GM18873 (cell line): ENCODE results near the gene PTPRD.

ENCODE experiments used
- ATAC-seq: cut with Tn5 transposase; IDR thresholded peaks from one replicate; pipeline ENCODE4 v1.9.1; 2021; ENCODE audit warnings: mild to moderate bottlenecking, moderate library complexity, moderate number of reproducible peaks; ENCODE audit not compliant: unreplicated experiment, low FRiP score

Gene PTPRD

DNA sequence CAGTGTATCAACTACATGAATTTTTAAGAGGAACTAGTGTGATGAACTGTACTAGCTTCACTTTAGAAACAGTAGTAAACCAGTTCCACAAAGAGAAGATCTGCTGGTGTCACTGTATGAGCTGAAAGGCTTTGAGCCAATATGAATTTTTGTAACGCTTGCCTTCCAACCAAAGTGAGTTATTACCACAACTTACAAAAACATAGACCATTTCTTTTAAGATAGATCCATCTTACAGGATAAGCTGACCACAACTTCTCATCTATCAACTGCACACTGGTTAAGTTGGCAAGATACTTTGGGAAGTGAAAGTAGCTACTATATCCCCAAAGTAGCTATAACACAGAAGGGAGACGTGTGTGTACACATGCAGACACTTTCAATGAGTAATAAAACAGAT is 1963.6 kb downstream of the PTPRD start:
- no peak for ATAC-seq

DNA sequence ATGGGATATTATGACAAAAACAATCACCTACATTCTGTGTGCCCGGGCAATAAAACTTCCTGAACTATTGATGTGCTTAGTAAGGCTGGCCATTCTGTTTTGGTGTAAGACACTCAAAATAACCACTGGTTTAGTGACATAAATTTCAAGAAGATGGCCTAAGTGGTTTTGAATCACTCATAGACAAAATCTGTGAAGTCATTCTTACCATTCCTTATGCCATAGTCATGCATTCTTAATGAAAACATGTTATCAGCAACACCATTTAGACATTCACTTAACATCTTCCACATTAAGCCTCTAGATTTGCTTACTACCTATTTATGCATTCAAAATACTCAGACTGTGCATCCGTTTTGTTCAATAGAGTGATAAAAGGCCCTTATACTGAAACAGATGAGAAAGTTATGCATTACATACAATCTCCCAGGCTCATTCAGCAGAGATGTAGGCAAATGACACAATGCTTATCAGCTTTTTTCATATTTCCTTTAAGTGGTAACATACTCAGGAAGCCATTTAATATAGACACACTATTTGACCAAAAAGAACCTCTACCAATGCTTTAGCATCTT is 1964.4 kb downstream of the PTPRD start:
- no peak for ATAC-seq

DNA sequence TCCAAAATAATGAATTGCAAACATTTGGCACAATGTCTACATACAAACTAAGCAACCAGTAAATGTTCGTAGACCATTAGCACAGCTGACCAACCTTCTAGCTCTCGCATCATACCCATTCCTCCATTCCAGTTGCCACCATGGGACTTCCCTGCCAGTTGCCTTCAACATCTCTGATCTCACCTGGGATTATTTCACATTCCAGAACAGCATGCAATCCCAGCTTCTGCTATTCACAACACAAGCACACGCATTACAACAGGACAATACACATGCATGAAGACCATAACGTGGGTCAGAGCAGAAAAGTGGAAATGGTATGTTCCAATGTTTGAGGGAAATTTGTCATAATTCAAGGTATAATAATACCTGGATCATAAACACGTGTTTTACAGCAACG is 1965.0 kb downstream of the PTPRD start:
- ATAC-seq: no peak

DNA sequence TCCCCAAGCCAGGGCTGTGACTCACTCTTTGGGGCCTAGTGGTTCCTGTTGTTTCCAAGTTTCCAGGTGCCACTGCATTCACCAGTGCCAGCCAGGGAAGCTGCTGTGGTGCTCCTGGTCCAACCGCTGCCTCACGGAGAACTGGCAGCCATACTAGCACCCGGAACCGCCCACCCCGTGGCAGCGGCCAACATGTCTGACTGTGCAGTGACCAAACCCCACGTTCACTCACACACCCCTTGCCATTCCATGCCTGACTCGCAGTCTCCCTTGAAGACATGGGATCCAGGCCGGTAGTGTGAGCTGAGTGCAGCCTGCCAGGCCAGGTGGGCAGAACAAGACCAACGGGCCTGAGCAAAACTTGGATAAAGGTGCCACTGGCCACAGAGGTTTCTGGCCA is 1968.2 kb downstream of the PTPRD start:
- no peak for ATAC-seq

DNA sequence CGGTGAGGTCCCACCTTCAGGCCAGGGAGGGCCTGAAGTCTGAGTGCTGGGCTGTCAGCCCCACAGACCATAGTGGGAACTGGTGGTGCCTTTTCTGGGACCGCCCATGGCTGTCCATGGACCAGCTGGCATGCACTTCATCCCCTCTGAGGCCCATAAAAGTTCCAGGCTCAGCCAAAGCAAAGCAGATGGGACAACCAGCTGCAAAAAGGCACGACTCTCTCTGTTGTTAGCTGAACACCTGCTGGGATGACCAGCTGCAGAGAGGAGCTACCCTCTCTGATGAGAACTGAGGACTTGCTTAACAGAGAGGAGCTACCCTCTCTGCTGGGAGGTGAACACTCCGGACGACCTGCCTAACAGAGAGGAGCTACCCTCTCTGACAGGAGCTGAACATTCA is 1968.9 kb downstream of the PTPRD start:
- no peak for ATAC-seq

DNA sequence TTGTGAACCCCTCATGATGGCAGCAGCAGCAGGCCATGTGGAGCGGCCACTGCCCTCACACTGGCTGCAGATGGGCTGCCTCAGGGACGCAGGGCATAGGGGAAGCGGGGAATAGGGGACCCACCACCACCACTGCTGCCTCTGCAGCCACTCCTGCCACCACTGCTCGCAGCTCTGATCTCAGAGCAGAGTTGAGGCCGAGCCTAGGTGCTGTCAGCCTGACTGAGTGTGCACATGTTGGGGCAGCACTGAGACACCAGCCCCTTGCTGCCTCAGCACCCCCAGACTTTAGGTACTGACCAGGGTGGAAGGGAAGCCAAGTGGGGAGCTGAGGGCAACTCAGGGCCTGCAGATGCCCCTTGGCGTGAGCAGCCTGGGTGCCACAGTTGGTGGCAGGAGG is 1969.3 kb downstream of the PTPRD start:
- no peak for ATAC-seq

DNA sequence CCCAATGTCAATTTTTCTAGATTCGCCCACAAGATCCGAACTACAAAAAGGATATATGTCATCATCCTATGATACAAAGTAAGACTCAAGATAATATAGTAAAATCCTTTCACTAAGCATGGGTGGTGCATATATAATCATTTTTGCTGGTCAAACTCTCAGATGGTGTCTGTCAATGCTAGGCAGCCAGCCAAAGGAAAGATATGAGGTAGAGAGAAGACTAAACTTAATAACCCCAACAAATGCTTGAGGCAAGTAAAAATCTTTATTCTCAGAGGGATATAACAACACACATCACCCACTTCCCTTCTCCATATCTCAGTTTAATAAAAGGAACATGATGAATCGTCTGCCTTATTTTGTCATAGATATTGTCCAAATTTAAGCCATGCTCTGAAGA is 1972.0 kb downstream of the PTPRD start:
- ATAC-seq: no peak

DNA sequence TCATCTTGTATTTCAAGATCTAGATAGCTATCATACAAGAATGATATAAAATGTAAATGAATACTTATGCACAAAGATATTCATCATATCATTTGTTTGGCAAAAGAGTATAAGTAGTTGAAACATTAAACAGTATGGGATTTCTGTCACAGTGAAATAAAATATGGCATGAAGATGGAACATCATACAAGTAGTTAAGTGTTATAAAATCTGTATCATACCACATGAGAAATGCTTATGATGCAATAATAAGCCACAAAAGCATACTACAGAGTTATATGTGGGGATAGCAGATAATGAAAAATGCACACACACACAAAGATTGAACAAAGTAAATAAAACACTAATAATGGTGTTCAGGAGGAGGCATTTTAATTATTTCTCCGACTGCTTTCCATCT is 1975.2 kb downstream of the PTPRD start:
- no peak for ATAC-seq

DNA sequence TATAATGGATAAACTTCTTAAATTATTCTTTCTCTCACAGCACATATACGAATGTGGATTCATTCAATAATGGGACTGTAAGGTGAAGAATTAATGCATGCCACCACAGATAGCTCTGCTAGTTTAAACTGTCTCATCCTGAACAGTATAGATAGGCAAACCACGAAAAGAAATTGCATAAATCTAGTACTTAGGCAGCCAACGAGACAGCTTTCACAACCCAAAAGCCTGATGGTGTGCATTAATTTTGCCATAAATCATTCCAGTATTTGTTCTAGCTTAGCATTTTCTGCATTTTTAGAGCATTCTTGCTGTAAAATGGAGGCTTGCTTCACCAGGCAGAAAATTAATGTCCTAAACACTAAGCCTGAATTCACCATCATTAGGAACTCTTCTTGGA is 1979.0 kb downstream of the PTPRD start:
- ATAC-seq: no peak

DNA sequence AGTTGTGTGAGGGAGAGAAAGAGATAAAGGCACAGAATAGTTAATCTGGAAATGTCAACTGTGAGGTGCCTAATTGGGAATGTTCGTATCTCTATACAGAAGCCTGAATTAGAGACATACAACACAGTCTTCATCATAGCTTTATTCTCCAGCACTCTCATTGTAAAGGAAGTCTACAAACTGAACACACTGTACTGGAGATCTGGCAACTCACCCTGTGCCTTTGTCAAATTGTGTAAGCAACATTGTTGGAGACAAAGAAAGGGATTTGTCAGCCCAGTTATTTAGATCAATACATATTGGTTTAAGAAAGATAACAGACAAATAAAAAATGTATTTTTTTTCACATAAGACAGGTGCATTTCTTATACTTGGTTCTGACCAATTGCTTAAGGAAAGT is 1980.3 kb downstream of the PTPRD start:
- ATAC-seq: no peak

DNA sequence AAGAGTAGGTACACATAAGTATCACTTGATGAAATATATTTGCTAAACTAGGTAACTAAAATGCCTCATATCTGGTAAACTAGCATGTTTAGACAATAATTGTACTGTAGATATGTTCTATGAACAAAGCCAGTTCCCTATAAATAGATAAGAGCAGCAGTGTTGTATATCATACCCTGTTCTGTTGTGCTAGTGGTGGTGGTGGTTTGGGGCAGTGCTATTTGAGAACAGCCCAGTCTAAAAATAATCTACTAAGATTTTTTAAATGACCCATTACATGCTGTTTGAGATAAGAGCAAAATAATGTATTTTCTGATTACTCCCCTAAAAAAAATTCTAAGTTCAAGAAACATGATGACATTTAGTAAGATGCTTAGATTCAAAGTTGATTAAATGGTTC is 1984.0 kb downstream of the PTPRD start:
- no peak for ATAC-seq

DNA sequence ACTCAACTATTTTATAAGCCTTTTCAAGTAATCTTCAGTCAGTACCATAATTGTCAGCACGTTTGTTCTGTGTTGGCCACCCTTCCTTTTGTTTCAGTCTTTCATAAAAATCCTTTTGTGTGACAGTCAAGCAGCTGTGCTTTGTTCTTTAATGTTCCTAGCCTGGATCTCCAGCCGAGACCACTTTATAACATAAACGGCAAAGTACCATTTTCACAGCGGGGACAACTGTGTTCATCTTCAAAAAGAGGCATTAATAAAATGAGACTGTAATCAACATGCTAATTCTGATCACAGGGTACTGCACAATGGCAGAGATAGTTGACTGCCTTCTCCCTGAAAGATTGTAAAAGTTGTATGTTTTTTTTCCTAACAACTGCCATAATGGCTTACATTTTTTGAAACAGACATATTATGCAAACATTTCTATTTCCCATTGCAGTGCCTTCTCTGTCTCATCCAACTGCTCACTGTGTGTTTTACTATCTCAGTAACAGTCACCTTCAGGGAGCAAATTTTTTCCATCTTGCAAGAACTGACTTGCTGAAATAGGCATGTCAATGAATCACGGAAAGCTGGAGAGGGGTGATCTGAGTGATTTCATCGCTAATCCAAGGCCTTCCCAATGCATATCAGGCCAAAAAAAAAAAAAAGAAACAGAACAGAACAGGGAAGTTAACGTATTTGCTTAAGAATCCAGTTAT is 1984.7 kb downstream of the PTPRD start:
- ATAC-seq: no peak

DNA sequence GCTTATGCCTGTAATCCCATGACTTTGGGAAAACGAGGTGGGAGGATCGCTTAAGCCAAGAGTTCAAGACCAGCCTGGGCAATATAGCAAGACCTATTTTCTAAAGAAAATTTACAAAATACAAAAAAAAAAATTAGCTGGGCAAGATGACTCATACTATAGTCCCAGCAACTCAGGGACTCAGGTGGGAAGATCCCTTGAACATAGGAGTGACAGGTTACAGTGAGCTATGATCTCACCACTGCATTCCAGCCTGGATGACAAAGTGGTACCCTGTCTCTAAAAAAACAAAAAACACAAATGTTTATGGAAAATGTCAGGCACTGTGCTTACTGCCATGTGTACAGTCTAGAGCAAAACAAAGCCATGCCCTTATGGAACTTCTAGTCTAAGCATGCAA is 1989.9 kb downstream of the PTPRD start:
- no peak for ATAC-seq

DNA sequence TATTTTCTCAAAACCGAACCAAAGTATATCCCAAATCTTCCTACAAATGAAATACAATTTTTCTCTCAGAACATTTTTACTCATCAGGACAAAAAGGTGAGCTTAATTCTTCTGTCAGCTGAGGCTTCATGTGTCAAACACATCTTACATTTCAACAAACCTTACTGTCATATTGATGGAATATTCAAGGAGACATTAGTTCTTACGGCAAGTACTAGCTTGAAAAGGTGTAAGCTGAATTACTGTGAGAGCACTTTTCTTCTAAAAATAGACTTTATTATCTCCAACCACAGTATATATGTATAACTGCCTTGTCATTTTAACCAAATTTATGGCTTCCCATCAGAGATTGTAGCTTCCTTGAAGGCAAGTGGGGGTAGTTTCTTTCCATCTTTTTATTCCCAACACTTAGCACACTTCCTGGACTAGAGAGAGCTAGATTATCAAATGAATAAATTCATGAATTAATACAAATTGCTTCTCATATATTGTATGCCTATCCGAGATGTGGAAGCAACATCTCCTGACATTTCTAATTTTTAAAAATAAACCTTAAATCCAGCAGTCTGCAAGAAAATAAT is 1990.5 kb downstream of the PTPRD start:
- ATAC-seq: no peak

DNA sequence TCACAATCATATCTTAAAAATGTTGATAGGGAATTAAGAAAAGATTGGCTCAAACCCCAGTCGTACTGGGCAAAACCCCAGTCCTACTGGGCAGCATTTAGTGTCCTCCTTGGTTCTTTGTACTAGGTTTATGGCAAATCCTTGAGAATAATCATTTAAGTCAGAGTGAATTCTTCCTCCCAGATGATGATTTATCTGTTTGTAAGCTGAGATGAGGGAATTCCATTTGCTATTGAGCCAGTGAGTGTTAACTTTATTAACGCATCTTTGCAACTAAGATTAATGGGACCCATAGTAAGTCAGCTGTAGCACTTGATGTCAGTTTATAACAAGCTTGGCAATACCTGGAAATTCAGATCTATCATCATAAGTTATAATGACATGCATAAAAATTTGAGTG is 1991.4 kb downstream of the PTPRD start:
- ATAC-seq: no peak

DNA sequence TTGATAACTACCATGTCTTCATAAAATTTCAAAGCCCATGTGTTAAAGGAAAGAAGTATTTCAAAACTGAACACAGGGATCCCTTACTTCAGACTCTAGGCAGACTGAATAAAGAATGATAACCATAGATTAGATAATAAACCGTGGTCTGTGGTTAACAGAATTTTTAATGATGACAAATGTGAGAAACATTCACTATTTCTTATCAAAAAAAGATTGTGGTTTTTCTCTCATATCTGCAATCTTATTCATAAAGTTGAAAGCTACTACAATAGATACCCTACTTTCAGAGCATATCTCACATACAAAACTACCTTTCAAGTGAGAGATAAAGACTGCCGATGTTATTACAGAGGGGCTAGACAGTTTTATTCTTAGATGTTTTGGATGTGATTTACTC is 1996.4 kb downstream of the PTPRD start:
- ATAC-seq: no peak

DNA sequence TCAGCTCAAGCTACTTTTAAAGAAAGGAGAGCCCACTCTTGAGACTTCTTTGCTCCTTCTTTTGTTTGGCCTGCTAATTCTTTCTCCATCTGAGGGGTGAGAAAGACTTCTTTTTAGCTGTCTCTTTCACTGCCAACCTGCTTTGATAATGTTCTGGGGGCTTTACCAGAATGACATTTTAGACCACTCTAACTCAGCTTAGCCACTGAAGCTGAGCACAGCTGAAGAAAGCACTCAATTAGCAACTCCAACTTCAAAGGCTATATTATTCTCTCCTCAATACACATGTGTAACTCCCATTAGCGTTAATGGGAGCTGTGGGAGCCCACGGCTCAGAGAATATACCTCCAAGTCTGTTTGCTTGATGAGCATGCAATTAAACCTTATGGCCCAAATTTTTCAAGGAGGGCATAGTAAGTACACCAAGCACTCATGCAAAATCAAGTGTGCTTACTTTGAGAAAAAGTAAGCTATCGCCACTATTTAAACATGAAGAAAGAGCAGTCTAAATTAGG is 1997.8 kb downstream of the PTPRD start:
- no peak for ATAC-seq

DNA sequence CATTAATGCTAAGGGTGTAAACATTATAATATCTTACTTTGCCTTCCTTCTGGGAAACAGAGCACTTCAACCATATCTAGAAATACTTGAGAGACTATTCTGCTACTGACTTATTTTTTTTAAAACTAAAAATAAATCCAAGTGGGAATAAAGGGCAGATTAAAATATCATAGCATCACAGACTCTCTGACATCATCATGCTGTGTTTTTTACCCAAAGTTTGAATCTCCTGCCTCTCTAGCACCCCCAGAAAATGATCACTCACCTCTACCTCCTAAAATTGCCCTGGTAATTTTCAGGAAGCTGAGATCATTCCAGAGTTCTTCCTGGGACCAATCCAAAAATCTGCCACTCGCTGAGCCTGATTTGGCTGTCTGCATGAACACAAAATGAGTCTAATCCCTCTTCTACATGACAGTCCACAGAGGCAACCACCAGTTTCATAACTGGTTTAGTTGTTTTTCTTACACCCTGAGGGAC is 1999.4 kb downstream of the PTPRD start:
- no peak for ATAC-seq

DNA sequence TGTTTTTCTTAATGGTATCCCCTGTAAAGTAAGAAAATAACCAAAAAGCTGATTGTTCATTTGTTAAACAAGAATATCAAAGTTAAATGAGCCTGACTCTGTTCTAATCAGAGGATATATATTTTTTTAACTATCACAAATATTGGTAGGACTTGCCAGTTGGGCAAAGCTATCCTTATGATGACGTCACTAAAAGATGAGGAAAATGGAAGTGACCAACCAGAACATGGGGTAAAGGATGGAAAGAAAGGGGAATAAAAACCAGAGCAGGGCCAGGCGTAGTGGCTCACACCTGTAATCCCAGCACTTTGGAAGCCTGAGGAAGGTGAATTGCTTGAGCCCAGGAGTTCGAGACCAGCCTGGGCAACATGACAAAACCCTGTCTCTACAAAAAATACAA is 2001.6 kb downstream of the PTPRD start:
- ATAC-seq: no peak

DNA sequence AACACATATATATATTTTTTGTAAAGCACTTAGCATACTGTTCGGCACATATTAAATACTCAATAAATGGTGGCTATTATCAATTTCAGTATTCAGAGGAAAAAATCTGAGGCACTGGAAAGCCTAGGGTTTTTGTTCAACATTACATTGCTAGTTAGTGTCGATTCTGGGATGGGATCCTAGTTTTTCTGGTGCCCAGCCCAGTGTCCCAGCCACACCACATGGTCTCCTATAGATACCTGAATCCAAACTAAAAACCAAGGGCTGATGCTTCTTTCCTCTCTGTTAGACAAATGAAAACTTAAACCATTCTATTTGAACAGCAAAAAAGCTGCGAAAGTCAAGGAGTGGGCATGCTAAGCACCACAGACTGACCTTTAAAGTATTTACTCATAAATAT is 2002.5 kb downstream of the PTPRD start:
- ATAC-seq: no peak

DNA sequence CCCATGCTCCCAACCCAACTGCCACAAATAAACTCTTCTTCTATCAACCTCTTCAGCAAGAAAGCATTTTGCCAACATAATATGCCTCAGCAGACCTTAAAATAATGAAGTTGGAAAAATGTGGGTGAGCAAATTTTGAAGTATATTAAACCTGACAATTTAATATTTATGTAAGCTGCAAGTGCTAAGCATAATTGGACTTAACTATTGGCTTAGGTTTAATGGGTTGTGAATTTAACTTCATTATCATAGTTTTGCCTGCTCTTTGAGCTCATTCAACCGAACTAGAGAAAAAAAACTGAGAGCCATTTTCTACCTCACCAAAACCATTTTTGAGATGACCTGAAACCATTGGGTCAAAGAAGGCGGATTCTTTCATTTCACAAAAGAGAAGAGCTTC is 2007.7 kb downstream of the PTPRD start:
- no peak for ATAC-seq

DNA sequence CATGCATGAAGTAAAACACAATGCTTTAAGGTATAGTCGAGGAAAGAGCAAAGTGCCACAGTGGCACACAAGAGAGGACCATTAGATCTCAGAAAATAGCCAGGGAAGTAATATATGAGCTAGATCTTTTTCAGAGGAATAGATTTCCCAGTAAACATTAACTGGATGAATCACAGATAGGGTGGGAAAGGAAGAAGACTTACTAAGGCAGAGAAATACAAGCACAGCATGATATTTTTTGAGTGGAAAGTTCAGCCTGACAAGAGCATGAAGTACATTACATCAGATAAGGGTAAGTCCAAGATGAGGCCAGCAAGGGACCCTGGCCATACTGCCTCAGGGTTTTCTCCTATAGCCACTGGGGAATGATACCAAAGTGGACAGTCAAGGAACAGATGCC is 2008.6 kb downstream of the PTPRD start:
- ATAC-seq: no peak
